NB4 (cell line): Measurements from ENCODE around the gene ZNF71.

ENCODE experiments used
- DNase-seq: peaks from one replicate; pipeline ENCODE4 v3.0.0; 2010; ENCODE audit warnings: low read depth
- H3K4me3 ChIP-seq: one replicate; pipeline ENCODE4 v1.5.1; 2011; ENCODE audit warnings: mild to moderate bottlenecking, low read depth, low read length, moderate library complexity
- CTCF ChIP-seq: IDR thresholded peaks from one replicate; pipeline ENCODE4 v1.5.1; 2012; ENCODE audit warnings: low read depth, low read length
- MAX ChIP-seq: IDR thresholded peaks from 2 replicates; pipeline ENCODE4 v1.6.1; 2011; ENCODE audit warnings: low read depth, low read length
- MYC ChIP-seq: IDR thresholded peaks from 2 replicates; pipeline ENCODE4 v1.6.1; 2011; ENCODE audit warnings: low read depth, low read length
- POLR2A ChIP-seq: IDR thresholded peaks from 2 replicates; pipeline ENCODE4 v1.6.1; 2011; ENCODE audit warnings: mild to moderate bottlenecking; ENCODE audit not compliant: insufficient read length; ENCODE audit errors: extremely low read depth

The ZNF71 gene

GRCh38 chr19:56594783-56595547, at the start of gene ZNF71:
TSS of gene ZNF71 (plus strand) at chr19:56595302. CDS start at chr19:56601559, 6,257 bp downstream.
- peak; percentile 77 for DNase-seq
- TF ChIP-seq MYC, result no peak
- TF ChIP-seq CTCF, result no peak
- TF ChIP-seq POLR2A, result no peak
- no peak for TF ChIP-seq MAX
- peak within 1 kb of the TSS; percentile 72 for H3K4me3 ChIP-seq

- no peak for TF ChIP-seq POLR2A
- no peak for TF ChIP-seq CTCF
- no peak for TF ChIP-seq MYC
- TF ChIP-seq MAX, result no peak
- DNase-seq, result no peak
- no peak overlapping the region for H3K4me3 ChIP-seq
These were observed 47.6 kb upstream of the ZNF71 start for GRCh38 chr19:56547535-56547934.

GRCh38 chr19:56554272-56554869, 40.7 kb upstream of the ZNF71 start:
- H3K4me3 ChIP-seq, result no peak overlapping the region
- TF ChIP-seq POLR2A (no peak), MYC (no peak), CTCF (no peak), MAX (no peak)
- DNase-seq, result no peak

GRCh38 chr19:56562766-56563165, 32.3 kb upstream of the ZNF71 start:
- no peak overlapping the region for H3K4me3 ChIP-seq

GRCh38 chr19:56566904-56567273, 28.2 kb upstream of the ZNF71 start:
- no peak for TF ChIP-seq POLR2A
- no peak for TF ChIP-seq MAX
- TF ChIP-seq MYC, result no peak
- H3K4me3 ChIP-seq, result peak overlapping the region; percentile 59

More at GRCh38 chr19:56562766-56563165, 32.3 kb upstream of the ZNF71 start:
- no peak for DNase-seq
- TF ChIP-seq CTCF, result no peak
- no peak for TF ChIP-seq MYC
- TF ChIP-seq POLR2A, result no peak
- no peak for TF ChIP-seq MAX

More at GRCh38 chr19:56566904-56567273, 28.2 kb upstream of the ZNF71 start:
- peak; percentile 20 for DNase-seq
